Ammon's horn (tissue), 1 donor: Measurements from ENCODE around the gene SRCIN1.

Experiments used
- DNase-seq: peaks from one replicate; pipeline ENCODE4 v3.0.0-alpha.2; 2016; ENCODE audit warnings: low spot score

Gene SRCIN1

DNA sequence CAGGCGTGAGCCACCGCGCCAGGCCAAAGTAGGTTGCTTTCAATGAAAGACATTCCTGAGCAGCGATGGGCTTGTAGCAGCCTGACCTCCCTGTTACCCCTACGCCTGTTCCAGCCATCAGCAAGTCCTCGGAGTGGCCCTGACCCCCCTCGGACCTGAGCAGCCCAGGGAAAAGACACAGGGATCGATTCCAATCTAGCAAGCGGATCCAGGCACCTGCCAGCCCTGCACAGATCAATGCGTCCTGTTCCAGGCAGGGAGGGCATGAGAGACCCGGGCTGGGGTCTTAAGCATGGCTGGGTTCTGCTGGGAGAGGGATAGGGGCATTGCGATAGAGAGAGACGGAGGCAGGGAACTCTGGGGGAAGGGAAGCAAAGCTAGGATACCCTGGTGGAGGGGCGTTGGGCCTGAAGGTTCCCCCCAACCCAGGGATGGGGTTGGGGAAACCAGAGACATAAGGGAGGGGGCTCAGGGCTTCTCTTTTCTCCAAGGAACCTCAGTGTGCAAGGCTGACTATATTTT lies 21.9 kb downstream of the SRCIN1 start:
- no peak for DNase-seq

DNA sequence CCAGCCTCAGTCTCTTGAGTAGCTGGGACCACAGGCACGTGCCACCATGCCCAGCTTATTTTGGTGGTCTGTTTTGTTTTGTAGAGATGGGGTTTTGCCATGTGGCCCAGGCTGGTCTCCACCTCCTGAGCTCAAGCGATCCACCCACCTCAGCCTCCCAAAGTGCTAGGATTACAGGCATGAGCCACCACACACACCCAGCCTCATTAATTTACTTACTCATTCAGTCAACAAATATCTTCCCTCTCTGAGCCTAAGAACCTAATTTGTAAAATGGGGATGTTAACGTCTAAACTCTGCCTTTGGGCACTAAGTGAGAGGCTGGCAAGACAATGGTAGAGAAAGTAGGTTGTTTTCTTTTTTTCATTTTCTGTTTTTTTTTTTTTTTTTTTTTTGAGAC lies 22.6 kb downstream of the SRCIN1 start:
- no peak for DNase-seq

DNA sequence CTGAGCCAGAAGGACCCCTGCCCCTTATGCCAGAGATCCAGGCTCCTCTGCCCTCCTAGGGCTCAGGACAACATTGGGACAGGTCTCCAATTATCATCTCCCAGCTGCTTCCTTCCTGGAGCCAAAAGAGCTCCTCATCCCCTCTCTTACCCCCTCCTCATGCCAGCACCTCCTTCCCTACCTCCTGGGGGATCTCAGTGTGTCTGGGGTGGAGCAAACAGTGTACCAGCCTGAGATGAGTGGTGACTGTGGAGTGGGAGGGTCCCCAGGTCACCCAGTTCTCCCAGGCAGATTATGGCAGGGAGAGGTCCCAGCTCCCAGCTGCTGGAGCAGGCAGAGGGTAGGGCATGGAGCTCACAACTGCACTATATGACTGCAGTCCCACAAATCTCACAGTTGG lies 23.7 kb downstream of the SRCIN1 start:
- DNase-seq = no peak

DNA sequence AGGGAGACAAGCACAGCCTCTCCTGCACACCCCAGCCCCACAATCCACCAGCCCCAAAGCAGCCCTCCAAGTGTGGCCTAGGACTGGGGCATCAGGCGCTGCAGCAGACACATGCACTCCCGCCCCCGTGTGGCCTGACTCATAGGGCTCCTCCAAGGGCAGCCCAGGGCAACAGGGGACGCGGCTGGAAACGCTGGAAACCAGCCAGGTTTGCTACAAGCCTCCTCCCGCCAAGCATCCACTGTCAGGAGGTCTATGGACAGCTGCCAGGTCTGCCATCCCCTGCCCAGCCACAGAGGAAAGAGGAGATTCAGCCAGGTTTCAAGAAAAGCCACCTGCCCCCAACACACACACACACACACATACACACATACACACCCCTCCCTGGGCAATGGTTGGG lies 25.8 kb downstream of the SRCIN1 start:
- DNase-seq = peak; percentile 75

DNA sequence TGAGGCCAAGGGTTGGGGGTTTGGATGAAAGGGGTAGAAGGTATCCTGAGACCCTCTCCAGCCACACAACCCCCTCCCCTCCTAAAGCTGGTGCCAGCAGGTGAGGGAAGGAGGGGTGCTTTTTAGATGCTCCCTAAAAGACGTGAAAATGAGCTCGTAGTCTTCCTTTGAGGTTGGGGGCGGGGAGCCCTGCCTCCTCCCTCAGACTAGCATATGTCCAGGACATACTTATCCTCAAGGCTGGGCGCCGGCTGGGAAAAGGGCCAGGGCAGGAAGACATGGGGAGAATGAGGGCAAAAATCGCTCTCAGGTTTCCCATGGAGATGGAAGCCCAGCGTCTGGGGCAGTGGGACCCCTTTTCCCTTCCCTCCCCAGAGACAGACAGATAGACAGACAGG lies 26.7 kb downstream of the SRCIN1 start:
- DNase-seq = no peak

DNA sequence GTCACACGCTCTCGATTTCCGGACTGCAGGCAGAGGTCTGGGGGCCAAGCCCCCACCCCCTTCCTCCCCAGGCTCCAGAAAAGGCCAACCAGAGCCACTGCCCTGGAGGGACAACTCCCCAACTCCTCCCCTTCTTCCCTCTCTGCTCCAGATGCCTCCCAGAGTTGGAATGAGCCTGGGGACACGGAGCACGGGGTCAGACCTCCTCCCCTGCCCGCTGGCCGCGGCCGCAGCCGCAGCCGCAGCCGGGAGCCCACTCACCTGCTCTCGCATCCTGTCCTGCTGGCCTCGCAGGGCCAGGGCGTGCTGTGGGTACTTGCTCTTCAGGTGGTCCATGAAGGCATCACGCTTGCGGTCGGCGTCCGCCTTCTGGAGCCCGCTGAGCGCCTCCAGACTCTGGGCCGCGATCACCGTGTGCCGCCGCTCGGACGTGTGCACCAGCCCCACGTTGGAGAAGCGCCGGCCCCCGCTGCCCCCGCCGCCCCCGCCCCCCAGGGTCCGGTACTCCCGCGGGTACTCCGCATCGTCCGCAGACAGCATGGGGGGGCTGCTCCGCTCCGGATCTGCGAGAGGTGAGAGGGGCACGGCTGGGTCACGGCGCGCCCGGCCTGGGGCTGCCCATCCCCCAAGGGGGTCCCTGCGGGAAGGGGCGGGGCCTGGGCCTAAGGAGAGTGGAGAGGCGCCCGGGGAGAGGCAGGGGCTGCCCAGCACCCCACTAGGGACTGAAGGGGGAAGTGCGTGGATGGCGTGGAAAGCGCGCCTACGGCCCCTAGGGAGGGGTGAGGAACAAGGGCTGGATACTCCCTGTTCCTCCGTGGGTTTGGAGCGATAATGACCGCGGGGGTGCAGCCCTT lies 27.3 kb downstream of the SRCIN1 start:
- DNase-seq = no peak

DNA sequence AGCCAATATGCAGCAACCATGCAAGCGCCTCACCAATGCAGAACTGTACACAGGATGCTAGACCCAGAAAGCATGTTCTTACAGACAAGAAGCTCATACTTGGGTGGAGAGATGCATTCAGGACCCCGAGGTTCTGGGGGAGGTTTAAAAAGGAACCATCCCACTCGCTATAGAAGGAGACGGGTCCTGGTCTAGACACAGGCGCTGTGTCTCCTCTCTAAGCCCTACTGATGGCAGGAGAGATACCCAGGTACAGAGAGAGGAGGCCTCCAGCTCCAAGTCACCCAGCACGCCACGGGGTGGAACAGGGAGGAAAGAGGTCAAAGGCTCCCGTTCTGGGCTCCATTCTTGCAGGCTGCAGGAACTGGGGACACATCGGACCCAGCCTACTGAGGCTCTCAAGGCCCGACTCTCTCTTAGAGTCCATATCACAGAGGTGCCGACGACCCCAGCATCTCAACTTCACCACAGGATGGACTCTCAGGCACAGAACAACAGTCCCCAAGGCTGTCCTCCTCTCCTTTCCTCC lies 28.0 kb downstream of the SRCIN1 start:
- DNase-seq = no peak

DNA sequence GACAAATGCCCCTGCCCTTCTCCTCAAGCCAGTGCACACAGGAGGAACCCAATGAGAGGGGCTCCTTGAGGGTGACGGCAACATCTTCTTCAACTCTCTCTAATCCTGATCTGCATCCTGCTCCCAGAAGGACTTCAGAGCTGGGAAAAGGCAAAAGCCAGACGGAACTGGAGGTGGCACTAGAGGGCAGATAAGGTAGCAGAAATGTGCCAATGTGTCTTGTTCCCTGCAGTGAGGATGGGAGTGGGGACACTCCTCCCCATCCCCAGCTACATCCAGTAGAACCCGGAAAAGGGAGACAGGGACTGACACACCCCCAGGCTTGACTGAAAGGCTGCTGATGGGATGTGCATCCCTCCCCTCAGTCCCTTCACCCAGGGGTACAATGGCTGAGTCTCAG lies 28.5 kb downstream of the SRCIN1 start:
- no peak for DNase-seq

DNA sequence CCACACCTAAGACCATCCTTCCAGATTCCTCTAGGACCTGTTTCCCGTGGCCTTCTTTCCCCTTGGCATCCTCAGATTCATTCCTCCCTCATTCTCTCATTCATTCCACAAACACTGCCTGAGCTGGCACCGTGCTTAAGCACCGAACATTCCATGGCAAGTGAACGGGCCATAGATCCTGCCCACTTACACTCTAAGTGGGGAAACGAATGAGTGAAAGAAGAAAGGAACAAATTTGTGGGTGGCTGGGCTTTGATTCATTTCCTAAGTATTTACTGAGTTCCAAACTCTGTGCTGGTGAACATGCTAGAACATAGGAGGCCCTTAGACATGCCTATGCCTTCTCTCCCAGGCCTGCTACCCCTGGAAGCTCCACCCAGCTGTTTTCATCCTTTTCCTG lies 30.0 kb downstream of the SRCIN1 start:
- DNase-seq = no peak

DNA sequence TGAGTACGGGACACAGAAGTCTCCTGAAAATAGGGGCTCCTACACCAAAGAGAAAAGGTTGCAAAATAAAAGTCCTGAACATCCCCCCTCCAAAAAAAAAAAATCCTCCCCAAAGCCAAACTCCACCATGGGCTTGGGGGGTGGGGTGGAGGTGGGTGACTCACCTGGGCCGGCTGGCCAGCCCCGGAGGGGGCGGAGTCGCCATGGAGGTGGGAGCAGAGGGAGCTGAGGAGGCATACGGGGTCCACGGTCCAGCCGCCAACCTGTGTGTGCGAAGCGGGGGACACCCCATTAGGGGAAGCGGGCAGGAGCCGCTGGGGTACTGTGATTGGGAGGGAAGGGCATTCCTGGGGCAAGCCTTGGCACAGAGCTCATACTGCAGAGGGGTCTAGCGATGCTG lies 31.0 kb downstream of the SRCIN1 start:
- no peak for DNase-seq

DNA sequence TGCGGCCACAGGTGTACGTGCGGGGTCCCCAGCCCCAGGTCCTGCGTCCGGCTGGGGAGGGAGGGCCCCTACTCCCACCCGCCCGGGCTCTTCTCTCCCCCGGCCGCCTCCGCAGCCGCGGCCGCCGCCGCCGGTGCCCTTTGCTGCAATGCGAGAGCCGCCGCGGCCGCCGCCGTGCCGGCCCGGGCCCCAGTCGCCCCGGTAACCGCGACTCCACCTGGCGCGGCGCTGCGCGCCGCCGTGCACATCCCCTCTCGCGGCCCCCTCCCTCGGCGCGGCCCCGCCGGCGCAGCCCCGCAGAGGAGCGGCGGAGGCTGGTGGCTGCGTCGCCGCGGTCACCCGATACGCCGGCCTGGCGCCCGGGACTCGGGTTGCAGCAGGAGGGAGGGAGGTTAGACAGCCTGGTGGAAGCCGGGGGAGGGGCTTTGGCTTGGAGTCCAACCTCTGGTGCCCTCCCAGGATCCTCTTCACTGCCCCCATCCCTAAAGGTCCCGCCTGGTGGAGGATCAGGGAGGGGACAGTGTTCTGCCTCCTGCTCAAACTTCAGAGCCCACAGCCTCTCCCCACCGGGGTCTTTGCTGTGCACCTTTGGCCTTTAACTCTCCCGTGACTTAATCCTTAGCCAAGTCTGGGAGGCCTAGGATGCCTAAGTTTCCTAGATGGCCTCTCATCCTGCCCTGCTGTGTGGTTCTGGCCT lies 32.9 kb downstream of the SRCIN1 start:
- peak; percentile 74 for DNase-seq

DNA sequence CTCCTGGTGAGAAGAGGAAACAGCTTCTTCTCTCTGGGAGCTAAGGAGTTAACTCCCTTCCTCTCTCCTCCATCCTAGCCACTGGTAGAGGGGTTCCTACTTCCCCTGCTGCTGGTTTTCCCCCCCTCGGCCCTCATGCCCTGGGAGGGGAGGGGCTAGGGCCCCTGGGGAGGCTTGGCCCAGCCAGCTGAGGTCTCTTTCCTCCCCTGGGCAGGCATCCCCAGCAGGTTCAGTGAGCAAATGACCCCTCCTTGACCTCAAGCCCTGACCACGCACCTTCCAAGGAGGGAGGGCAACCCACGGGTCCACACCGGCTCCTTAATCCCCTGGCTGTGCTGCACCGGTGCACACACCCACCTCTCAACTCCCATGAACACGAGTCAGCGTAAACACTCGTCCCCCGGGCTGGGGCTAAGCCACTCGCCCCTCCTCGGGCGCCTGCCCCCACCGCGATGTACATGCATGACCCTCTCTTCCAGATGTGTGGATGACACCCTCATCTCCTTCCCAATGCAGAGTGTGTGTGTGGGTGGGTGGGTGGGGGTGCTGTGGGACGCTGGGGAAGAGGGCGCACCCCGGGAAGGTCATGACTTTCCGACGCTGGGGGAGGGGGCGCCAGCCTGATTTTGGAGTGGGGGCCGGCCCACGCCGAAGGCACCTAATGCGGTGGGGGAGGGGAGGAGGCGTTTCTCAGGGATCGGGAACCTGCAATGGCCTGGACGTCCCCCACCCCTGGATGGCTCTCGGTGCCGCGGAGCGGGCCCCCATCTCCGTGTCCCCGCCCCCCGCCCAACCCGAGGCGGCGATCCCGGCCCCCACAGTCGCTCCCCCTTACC lies 33.7 kb downstream of the SRCIN1 start:
- DNase-seq = no peak

DNA sequence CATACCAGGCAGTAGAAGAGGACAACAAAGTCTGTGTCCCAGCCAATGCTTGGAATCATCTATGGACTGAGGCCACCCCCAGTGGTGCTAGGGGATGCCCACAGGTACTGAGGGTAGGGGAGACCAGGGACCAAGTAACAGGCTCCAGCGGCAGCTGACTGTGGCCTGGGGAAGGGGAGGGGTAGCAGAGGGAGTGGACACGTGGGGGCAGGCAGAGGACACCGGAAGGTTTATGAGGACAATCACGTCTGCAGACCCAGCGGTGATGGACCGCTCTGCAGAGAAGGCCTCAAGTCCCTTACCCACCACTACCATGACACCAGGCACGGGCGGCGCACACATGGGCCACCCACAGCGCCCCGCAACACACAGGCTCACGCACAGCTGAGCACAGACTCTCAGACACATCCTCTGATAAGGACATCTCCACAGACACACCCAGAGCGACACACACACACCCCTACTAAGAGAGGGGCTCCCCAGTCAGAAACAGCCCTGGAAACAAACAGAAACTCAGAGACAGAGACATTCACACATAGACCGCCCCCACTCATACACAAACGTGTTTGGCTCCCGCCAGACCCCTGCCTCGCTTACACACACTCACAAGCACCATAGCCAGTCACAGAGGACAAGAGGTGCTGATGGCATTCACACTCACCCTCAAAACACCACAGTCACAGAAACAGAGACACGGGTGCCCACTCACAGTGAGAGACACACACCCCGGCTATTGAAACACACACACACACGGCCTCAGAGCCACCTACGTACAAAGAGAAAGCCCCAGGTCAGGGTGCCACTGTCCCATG lies 35.8 kb downstream of the SRCIN1 start:
- peak; percentile 78 for DNase-seq

DNA sequence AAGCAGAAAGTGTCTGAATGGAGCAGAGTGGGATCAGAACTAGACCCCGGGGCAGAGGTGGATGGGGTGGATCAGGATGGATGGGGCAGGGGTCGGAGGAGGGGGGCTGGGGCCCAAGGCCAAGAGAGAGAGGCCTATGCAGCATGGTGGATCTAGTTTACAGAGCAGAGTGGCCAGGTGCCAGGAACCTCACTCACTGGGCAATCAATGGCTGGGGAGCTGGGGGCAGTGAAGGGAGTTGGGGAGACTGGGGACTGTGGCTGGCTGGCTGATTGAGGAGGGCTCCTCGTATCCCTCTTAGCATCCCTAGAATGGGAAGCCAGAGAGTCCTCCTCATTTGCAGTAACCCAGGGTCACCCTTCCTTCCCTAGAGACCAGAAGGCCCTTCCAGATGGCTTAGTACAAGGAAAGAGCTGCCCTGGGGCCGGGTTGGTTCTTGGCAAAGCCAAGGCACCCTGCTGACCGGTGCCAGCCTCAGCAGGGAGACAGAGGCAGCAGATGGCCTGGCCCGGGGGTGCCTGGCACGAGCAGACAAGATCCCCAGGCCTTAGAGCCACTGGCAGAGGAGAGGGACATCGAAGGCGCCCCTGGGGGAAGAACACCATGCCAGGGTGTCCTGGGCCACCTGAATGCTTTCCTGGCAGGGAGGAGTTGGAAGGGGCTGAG lies 36.8 kb downstream of the SRCIN1 start:
- peak; percentile 90 for DNase-seq

DNA sequence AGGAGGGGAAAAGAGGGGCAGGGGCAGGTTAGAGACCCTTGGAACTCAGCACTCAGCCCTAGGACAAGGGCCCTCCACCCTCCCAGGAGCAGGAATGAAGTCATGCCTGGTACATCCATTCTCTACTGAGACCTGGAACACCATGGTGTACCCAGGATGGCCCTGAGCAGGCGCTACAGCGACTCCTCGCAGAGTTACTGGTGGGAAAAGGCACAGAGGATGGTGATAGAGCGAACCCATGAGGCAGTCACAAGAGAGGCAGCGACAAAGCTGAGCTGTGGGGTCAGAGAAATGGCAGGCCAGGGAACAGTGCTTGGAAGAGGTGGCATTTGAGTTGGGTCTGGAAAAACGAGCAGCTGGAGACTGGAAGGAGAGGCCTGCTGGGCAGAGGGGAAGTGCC lies 37.5 kb downstream of the SRCIN1 start:
- no peak for DNase-seq

DNA sequence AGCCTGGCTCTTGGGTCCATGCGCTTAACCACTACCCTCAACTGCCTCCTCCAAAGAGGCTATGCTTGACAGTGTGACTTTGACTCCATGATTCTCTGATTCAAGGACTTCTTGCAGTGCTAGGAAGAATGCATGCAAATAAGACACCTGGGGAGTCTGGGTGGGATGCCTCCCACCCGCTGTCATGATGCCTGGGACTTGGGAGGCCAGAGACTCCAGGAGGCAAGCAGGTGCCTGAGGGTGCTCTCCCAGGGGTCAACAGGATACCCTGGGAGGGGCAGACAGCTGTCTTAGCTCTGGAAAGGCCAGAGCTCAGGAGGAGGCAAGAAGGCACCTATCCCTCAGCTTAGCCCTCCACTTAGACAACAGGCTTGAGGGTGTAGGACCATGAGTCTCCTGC lies 38.4 kb downstream of the SRCIN1 start:
- no peak for DNase-seq

DNA sequence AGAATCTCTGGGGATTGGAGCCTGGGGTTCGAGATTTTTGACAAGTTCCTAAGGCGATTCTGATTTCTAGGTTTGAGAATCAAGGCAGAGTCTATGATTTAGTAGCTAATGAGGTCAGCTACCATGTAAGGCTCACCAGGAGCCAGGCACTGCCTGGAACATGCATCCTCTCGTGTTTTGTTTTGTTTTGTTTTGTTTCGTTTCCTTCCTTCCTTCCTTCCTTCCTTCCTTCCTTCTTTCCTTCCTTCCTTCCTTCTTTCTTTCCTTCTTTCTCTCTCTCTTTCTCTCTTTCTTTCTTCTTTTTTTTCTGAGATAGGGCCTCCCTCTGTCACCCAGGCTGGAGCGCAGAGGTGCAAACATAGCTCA lies 39.1 kb downstream of the SRCIN1 start:
- no peak for DNase-seq

DNA sequence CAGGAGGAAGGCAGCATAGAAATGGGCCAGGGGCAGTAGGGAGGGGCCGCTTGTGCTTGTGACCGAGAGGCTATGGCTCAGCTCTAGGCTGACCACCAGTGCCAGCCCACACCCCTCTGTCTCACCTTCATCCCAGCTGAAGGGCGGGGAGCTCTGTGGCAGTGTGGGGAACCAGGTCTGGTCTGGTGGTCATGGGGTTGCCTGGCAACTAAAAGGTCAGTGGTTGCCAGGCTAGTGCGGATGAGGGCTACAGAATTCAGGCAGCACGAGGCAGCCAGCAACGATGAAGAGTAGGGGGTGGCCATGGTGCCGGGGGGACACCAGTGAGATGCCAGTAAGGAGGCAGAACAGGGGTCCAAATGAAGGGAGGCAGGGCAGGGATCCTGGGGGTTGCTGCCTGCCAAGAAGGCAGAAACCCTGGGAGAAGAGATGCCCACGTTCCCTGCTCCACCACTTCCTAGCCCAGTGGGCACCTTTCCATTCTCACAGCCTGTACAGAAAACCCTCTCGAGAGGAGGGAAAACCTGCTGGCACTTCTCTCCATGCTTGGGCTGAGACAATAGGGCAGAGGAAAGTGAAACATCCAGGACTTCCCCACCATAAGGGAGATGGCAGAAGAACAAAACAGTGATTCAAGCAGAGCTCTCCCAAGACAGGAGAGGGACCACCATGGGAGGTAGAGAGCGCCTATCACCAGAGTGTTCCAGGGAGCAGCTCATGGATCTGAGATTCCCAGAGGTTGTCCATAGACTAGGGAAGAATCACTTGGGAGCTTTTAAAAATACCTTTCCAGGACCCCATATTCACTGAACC lies 39.7 kb downstream of the SRCIN1 start:
- DNase-seq = no peak

DNA sequence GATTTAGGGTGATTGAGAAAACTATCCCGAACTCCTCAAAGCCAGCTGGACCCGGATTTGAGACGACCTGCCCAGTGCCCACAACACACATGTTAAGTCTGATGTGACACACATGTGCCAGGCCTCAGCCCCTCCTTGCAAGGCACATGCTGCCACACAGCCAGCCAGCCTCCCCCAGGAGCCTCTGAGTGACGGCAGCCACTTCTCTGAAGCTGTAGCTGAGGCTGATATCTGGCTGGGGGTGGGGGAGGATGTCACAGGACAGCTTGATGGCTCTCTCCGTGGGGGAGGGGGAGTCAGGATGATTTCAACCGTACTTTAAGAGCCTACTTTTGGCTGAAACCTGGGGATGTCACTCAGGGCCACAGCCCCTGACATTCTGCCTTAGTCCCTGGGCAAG lies 40.9 kb downstream of the SRCIN1 start:
- DNase-seq = no peak

DNA sequence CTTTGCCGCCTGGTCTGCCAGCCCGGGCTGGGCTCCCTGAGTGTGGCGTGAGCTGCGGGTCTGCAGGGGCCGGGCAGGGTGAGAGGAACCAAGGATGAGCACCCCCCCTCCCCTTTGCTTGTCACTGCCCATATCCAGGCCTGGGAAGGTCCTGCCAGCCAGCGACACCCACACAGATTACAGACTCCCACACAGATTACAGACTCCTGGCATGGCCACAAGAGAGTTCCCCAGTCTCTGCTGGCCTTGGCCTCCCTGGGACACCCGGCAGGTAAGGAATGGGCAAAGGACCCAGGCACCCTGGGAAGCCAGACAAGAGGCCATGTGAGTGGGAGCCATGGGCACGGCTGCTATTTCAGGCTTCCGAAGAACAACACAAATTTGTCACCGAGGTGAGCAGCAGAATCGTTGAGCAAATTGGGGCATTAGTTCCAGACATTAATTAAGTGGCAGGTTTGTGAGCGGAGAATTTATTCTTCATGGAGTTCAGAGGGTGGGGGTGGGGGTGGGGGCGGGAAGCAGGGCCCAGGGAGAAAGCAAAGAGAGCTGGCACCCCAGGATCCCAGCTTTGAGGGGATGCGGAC lies 41.4 kb downstream of the SRCIN1 start:
- DNase-seq = no peak
